Regular cardiac myocyte (primary cell): ENCODE results near the gene CASD1. TPM values are rescaled to one million over a fixed set of nuclear protein-coding genes. Genes with fewer than 3 reads are reported as not detected.

Source experiments
- total RNA-seq: library from RNA; depleted of rRNA; stranded (reverse); fragments of >200 nt; gene quantifications from 2 replicates; pipeline ENCODE4 v1.2.3, GENCODE V29; 2014

The CASD1 gene
- total RNA-seq, result 11.9 and 17.2 TPM in 2 replicates

DNA sequence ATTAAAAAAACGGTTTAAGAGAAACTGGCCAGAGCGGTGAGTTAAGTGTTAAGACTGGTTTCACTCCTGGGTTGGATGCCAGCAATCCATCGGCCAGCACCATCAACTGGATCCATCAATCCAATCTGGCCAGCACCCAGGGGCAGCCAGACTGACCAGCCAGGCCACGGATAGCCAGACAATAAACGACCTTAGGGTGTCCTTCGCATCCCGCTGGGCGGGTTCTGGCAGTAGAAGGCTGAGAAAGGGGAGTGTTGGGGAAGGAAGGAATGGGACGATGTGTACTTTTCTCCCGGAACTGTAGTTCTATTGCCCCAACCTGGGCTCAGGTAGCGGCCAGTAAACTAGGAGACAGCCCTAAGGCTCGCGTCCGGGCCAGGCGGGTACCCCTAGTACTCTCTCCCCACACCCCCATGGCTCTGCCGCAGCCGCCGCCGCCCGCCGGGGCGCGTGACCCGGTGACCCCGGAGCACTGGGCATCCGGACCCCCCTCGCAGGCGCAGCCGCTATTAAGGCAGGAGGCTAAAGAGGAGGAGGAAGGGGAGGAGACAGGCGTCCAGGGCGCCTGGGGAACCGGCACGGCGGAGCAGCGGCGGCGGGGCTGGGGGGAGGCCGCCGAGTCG is at the start of gene CASD1:
Gene CASD1 (plus strand): TSS at position 546 of the 623 bp plus-strand sequence. CDS start 276 bp downstream, outside the sequence.

Other genes starting within 250 kb of the CASD1 start
- 3,067 and 5,973 TPM in 2 replicates for gene COL1A2, start 114.9 kb upstream of the CASD1 start, total RNA-seq
- 67.1 and 166 TPM in 2 replicates for gene SGCE, start 146.3 kb downstream of the CASD1 start, total RNA-seq